ENCODE measurements around the gene MBNL1.

GRCh38 chr3:152317184-152317583, 48.5 kb downstream of the MBNL1 start:
- TF ChIP-seq CTCF (IDR thresholded peaks at IDR 0.05) (no peak), POLR2A (IDR thresholded peaks at IDR 0.05) (no peak)
